Neural cell (in vitro differentiated cells): ENCODE results near the gene RGS3.

Experiments
- CTCF ChIP-seq: fragments of 450-650 bp; IDR thresholded peaks from 2 replicates; pipeline ENCODE4 v1.5.1; 2014; ENCODE audit warnings: antibody characterized with exemption, mild to moderate bottlenecking, moderate library complexity; ENCODE audit not compliant: poor library complexity, severe bottlenecking
- EP300 ChIP-seq: fragments of 450-650 bp; conservative IDR thresholded peaks from 2 replicates; pipeline ENCODE4 v1.6.1; 2014; ENCODE audit warnings: antibody characterized with exemption, mild to moderate bottlenecking, moderate library complexity; ENCODE audit not compliant: poor library complexity, severe bottlenecking
- EZH2 ChIP-seq: fragments of 200-600, 300-800 bp; shearing (Covaris generic), sonication (generic); IDR thresholded peaks from 2 replicates; pipeline ENCODE4 v1.6.1; 2014; ENCODE audit warnings: antibody characterized with exemption, low read length, borderline replicate concordance, mild to moderate bottlenecking; ENCODE audit not compliant: insufficient read depth, poor library complexity, severe bottlenecking
- MXI1 ChIP-seq: fragments of 450-650 bp; conservative IDR thresholded peaks from 2 replicates; pipeline ENCODE4 v1.6.1; 2014; ENCODE audit warnings: antibody characterized with exemption, mild to moderate bottlenecking; ENCODE audit not compliant: poor library complexity, severe bottlenecking
- POLR2AphosphoS5 ChIP-seq: IDR thresholded peaks from 2 replicates; pipeline ENCODE4 v1.6.1; 2012
- RAD21 ChIP-seq: fragments of 450-650 bp; conservative IDR thresholded peaks from 2 replicates; pipeline ENCODE4 v1.6.1; 2014; ENCODE audit warnings: antibody characterized with exemption, mild to moderate bottlenecking, moderate library complexity
- REST ChIP-seq: IDR thresholded peaks from 2 replicates; pipeline ENCODE4 v1.6.1; 2012; ENCODE audit warnings: borderline replicate concordance
- SMC3 ChIP-seq: fragments of 450-650 bp; conservative IDR thresholded peaks from 2 replicates; pipeline ENCODE4 v1.6.1; 2014; ENCODE audit warnings: antibody characterized with exemption, mild to moderate bottlenecking, moderate library complexity; ENCODE audit not compliant: poor library complexity
- TAF1 ChIP-seq: IDR thresholded peaks from 2 replicates; pipeline ENCODE4 v1.6.1; 2012; ENCODE audit warnings: low read depth

GRCh38 chr9:113524468-113524867 lies 60.9 kb downstream of the RGS3 start:
- no peak for TF ChIP-seq CTCF
- no peak for TF ChIP-seq POLR2AphosphoS5
- TF ChIP-seq EZH2, result no peak
- TF ChIP-seq REST, result no peak
- no peak for TF ChIP-seq EP300
- TF ChIP-seq TAF1, result no peak
- no peak for TF ChIP-seq RAD21
- TF ChIP-seq MXI1, result no peak
- TF ChIP-seq SMC3, result no peak
